Right atrium auricular region (tissue), 2 donors: ENCODE data around the gene LSS. TPM values are rescaled to one million over a fixed set of nuclear protein-coding genes. Genes with fewer than 3 reads are reported as not detected.
A peak's percentile ranks its signal among the peaks of the same experiment; 100 is the strongest.

Experiments used
- DNase-seq: peaks from one replicate; pipeline ENCODE4 v3.0.0-alpha.2; 2019; ENCODE audit warnings: low spot score
- H3K27ac ChIP-seq, 2 donors: fragments of 200-600 bp; sonication (generic); 1 replicate in 1 of 2; 2 replicates in 1 of 2; pipeline ENCODE4 v1.5.1; 2016 to 2019
- H3K27me3 ChIP-seq, 2 donors: fragments of 200-600 bp; sonication (generic); one replicate each; pipeline versions ENCODE4 v1.5.1 to v1.6.0; 2017 to 2019
- H3K36me3 ChIP-seq: fragments of 200-600 bp; sonication (generic); one replicate; pipeline ENCODE4 v1.5.1; 2016
- H3K4me1 ChIP-seq, 2 donors: fragments of 200-600 bp; sonication (generic); one replicate each; pipeline versions ENCODE4 v1.5.1 to v1.6.0; 2017 to 2019
- H3K4me3 ChIP-seq, 2 donors: fragments of 200-600 bp; sonication (generic); 1 replicate in 1 of 2; 2 replicates in 1 of 2; pipeline ENCODE4 v1.5.1; 2017 to 2019; ENCODE audit warnings: mild to moderate bottlenecking in 1 of 2, moderate library complexity in 1 of 2
- H3K9me3 ChIP-seq, 2 donors: fragments of 200-600 bp; sonication (generic); one replicate each; pipeline ENCODE4 v1.5.1; 2019
- CTCF ChIP-seq, 2 donors: fragments of 200-600 bp; sonication (generic); IDR thresholded peaks; one replicate each; pipeline ENCODE4 v1.5.1; 2019; ENCODE audit warnings: antibody characterized with exemption in 2 of 2
- total RNA-seq, 2 donors: library from RNA; depleted of rRNA; stranded (reverse); fragments of >200 nt; gene quantifications; one replicate each; pipeline ENCODE4 v1.1.0, GENCODE V29; 2016

The LSS gene
- total RNA-seq, 2 donors from 2014 or later: 31.4 to 36.6 TPM

- Histone ChIP-seq H3K27ac (peak overlapping the region in 1 of 2 donors; percentile 31), H3K4me3 (no peak overlapping the region), H3K36me3 (no peaks in the 10 kb centered on the region), H3K9me3 (no peaks in the 10 kb centered on the region), H3K27me3 (no peaks in the 10 kb centered on the region), H3K4me1 (peaks cover 0 to 15% of the 10 kb centered on the region in 2 donors)
- peak; percentile 57 for DNase-seq
- no peak for TF ChIP-seq CTCF (IDR thresholded peaks at IDR 0.05)
These were observed 46.5 kb downstream of the LSS start for GRCh38 chr21:46181953-46182547.

GRCh38 chr21:46181436-46181835 is 47.1 kb downstream of the LSS start:
- Histone ChIP-seq H3K4me1 (peaks cover 0 to 15% of the 10 kb centered on the region in 2 donors), H3K9me3 (no peaks in the 10 kb centered on the region), H3K27ac (no peak overlapping the region), H3K36me3 (no peaks in the 10 kb centered on the region), H3K4me3 (no peak overlapping the region), H3K27me3 (no peaks in the 10 kb centered on the region)
- no peak for TF ChIP-seq CTCF (IDR thresholded peaks at IDR 0.05)
- peak; percentile 34 for DNase-seq

GRCh38 chr21:46180778-46181391 is 47.7 kb downstream of the LSS start:
- no peak overlapping the region for H3K27ac ChIP-seq
- H3K4me3 ChIP-seq: no peak overlapping the region
- H3K27me3 ChIP-seq: no peaks in the 10 kb centered on the region
- peaks cover 0 to 13% of the 10 kb centered on the region in 2 donors for H3K4me1 ChIP-seq
- TF ChIP-seq CTCF (IDR thresholded peaks at IDR 0.05): no peak
- H3K36me3 ChIP-seq: no peaks in the 10 kb centered on the region
- peak; percentile 53 for DNase-seq
- no peaks in the 10 kb centered on the region for H3K9me3 ChIP-seq

GRCh38 chr21:46180079-46180722 is 48.4 kb downstream of the LSS start:
- peak; percentile 16 for DNase-seq
- Histone ChIP-seq H3K36me3 (no peaks in the 10 kb centered on the region), H3K9me3 (no peaks in the 10 kb centered on the region), H3K4me3 (no peak overlapping the region), H3K4me1 (peaks cover 0 to 6% of the 10 kb centered on the region in 2 donors), H3K27ac (no peak overlapping the region), H3K27me3 (no peaks in the 10 kb centered on the region)
- TF ChIP-seq CTCF (IDR thresholded peaks at IDR 0.05): no peak

GRCh38 chr21:46179708-46180078 is 48.9 kb downstream of the LSS start:
- H3K4me1 ChIP-seq: peaks cover 0 to 4% of the 10 kb centered on the region in 2 donors
- H3K36me3 ChIP-seq: no peaks in the 10 kb centered on the region
- H3K9me3 ChIP-seq: no peaks in the 10 kb centered on the region
- no peak overlapping the region for H3K27ac ChIP-seq
- H3K27me3 ChIP-seq: no peaks in the 10 kb centered on the region
- H3K4me3 ChIP-seq: no peak overlapping the region
- no peak for TF ChIP-seq CTCF (IDR thresholded peaks at IDR 0.05)
- DNase-seq: peak; percentile 46
